ENCODE results near the gene HMG20B.

Gene HMG20B

DNA sequence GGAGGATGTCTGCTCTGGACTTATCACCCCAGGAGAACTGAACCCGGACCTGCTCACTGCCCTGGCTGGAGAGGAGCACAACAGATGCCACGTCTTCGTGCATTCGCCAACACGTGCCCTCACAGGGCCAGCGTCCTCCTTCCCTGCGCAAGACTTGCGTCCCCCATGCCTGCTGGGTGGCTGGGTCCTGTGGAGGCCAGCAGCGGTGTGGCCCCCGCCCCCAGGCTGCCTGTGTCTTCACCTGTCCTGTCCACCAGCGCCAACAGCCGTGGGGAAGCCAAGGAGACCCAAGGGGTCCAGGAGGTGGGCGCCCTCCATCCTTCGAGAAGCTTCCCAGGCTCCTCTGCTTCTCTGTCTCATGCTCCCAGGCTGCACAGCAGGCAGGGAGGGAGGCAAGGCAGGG lies 37.2 kb upstream of the HMG20B start:
- H3K4me3 ChIP-seq (replicated peaks; ENCODE audit: insufficient read depth, low read length) = no peak overlapping the region
- no peaks in the 10 kb centered on the region for H3K27me3 ChIP-seq (ENCODE audit: insufficient read depth, poor library complexity, severe bottlenecking)
- H3K27ac ChIP-seq (replicated peaks) = no peak overlapping the region
- TF ChIP-seq, protein P1, sequence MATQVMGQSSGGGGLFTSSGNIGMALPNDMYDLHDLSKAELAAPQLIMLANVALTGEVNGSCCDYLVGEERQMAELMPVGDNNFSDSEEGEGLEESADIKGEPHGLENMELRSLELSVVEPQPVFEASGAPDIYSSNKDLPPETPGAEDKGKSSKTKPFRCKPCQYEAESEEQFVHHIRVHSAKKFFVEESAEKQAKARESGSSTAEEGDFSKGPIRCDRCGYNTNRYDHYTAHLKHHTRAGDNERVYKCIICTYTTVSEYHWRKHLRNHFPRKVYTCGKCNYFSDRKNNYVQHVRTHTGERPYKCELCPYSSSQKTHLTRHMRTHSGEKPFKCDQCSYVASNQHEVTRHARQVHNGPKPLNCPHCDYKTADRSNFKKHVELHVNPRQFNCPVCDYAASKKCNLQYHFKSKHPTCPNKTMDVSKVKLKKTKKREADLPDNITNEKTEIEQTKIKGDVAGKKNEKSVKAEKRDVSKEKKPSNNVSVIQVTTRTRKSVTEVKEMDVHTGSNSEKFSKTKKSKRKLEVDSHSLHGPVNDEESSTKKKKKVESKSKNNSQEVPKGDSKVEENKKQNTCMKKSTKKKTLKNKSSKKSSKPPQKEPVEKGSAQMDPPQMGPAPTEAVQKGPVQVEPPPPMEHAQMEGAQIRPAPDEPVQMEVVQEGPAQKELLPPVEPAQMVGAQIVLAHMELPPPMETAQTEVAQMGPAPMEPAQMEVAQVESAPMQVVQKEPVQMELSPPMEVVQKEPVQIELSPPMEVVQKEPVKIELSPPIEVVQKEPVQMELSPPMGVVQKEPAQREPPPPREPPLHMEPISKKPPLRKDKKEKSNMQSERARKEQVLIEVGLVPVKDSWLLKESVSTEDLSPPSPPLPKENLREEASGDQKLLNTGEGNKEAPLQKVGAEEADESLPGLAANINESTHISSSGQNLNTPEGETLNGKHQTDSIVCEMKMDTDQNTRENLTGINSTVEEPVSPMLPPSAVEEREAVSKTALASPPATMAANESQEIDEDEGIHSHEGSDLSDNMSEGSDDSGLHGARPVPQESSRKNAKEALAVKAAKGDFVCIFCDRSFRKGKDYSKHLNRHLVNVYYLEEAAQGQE (IDR thresholded peaks at IDR 0.05; ENCODE audit: insufficient replicate concordance, low read depth) = no peak
- TF ChIP-seq GABPA (IDR thresholded peaks at IDR 0.05; ENCODE audit: low read depth) (no peak), POLR2AphosphoS5 (IDR thresholded peaks at IDR 0.05; ENCODE audit: low read depth) (no peak), SPI1 (IDR thresholded peaks at IDR 0.05; ENCODE audit: borderline replicate concordance, low read depth) (no peak)
- TF ChIP-seq, protein P2, sequence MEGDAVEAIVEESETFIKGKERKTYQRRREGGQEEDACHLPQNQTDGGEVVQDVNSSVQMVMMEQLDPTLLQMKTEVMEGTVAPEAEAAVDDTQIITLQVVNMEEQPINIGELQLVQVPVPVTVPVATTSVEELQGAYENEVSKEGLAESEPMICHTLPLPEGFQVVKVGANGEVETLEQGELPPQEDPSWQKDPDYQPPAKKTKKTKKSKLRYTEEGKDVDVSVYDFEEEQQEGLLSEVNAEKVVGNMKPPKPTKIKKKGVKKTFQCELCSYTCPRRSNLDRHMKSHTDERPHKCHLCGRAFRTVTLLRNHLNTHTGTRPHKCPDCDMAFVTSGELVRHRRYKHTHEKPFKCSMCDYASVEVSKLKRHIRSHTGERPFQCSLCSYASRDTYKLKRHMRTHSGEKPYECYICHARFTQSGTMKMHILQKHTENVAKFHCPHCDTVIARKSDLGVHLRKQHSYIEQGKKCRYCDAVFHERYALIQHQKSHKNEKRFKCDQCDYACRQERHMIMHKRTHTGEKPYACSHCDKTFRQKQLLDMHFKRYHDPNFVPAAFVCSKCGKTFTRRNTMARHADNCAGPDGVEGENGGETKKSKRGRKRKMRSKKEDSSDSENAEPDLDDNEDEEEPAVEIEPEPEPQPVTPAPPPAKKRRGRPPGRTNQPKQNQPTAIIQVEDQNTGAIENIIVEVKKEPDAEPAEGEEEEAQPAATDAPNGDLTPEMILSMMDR (IDR thresholded peaks at IDR 0.05; ENCODE audit: insufficient read depth, low read length) = no peak
- no peak for DNase-seq (ENCODE audit: low read depth in 1 of 2, low spot score in 1 of 2)

DNA sequence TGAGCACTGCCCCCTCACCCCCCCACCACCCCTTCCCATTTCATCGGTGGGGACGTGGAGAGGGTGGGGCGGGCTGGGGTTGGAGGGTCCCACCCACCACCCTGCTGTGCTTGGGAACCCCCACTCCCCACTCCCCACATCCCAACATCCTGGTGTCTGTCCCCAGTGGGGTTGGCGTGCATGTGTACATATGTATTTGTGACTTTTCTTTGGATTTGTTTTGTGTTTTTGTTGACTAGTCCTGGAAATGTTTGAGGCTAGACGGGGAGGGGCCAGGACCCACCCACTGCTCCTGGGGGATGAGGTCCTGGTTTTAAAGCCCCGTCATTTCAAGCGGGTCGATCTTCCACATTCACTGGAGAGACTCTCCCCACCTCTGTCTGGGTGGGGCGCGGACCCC lies 36.8 kb upstream of the HMG20B start:
- no peaks in the 10 kb centered on the region for H3K27me3 ChIP-seq (ENCODE audit: insufficient read depth, poor library complexity, severe bottlenecking)
- H3K4me3 ChIP-seq (replicated peaks; ENCODE audit: insufficient read depth, low read length) = no peak overlapping the region
- no peak overlapping the region for H3K27ac ChIP-seq (replicated peaks)
- TF ChIP-seq, protein P1 (IDR thresholded peaks at IDR 0.05; ENCODE audit: insufficient replicate concordance, low read depth) = no peak
- TF ChIP-seq SPI1 (IDR thresholded peaks at IDR 0.05; ENCODE audit: borderline replicate concordance, low read depth) (no peak), GABPA (IDR thresholded peaks at IDR 0.05; ENCODE audit: low read depth) (no peak), POLR2AphosphoS5 (IDR thresholded peaks at IDR 0.05; ENCODE audit: low read depth) (no peak)
- TF ChIP-seq, protein P2 (IDR thresholded peaks at IDR 0.05; ENCODE audit: insufficient read depth, low read length) = no peak
- DNase-seq (ENCODE audit: low read depth in 1 of 2, low spot score in 1 of 2) = no peak

DNA sequence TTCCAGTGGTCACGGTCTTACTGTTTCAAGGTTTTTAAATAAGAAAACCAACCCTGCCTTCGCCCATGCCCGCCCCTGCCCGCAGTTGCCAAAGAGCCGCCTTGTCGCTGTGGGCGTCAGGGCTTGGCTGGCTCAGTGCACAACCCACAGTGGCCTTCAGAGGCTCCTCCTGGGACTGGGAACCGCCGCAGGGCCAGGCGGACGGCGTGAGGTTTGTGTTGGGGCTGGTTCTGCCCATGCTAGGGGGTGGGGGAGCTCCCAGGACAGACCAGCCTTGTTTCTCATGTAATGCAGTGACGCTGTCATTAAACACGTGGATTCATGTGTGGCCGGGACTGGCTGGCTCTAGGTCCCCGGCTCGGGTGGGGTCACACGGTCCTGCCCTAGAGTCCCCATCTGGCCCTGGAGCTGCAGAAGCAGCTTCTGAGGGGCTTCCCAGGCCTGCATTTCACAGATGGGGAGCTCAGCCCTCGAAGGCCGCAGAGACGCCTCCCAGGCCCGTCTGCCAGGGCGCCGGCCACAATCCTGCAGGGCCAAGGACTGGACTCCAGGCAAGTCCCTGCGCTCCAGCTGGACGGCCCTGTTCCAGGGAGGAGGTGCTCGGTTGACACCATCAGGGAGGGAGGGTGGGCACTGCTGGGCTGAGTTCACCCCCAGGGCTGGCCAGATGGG lies 36.2 kb upstream of the HMG20B start:
- no peaks in the 10 kb centered on the region for H3K27me3 ChIP-seq (ENCODE audit: insufficient read depth, poor library complexity, severe bottlenecking)
- no peak overlapping the region for H3K4me3 ChIP-seq (replicated peaks; ENCODE audit: insufficient read depth, low read length)
- no peak for DNase-seq (ENCODE audit: low read depth in 1 of 2, low spot score in 1 of 2)
- TF ChIP-seq POLR2AphosphoS5 (IDR thresholded peaks at IDR 0.05; ENCODE audit: low read depth) (no peak; the same call in 1 of the 2 replicates), GABPA (IDR thresholded peaks at IDR 0.05; ENCODE audit: low read depth) (no peak), SPI1 (IDR thresholded peaks at IDR 0.05; ENCODE audit: borderline replicate concordance, low read depth) (no peak)
- TF ChIP-seq, protein P1 (IDR thresholded peaks at IDR 0.05; ENCODE audit: insufficient replicate concordance, low read depth) = no peak
- TF ChIP-seq, protein P2 (IDR thresholded peaks at IDR 0.05; ENCODE audit: insufficient read depth, low read length) = no peak
- peak overlapping the region; percentile 65 for H3K27ac ChIP-seq (replicated peaks)

All from HL-60 (cell line).